Hepatic stellate cell (primary cell): ENCODE results near the gene CCL23.
"Not testable (repeated sequence)": the region's sequence is repeated elsewhere in the genome, so short reads cannot be mapped to it uniquely, and the experiment has no call there.

ENCODE experiments used
- DNase-seq: peaks from one replicate; pipeline ENCODE4 v3.0.0; 2011; ENCODE audit warnings: low spot score

The CCL23 gene, protein sequence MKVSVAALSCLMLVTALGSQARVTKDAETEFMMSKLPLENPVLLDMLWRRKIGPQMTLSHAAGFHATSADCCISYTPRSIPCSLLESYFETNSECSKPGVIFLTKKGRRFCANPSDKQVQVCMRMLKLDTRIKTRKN

DNA sequence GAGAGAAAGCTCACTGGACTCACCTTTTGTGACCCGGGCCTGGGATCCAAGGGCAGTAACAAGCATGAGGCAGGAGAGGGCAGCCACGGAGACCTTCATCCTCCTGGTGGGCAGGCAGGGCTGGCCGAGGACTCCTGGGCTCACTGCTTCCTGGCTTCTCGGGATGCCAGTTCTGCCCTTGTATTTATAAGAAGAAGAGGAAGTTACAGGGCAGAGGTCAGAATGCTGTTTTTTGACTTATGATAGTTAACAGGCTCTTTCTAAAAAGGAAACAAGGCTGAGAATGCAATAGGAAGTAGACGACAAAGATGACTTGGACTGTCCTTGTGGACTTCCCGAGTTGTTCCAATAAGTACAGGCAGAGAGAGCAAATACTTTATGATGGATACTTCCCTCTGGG is at the start of gene CCL23:
Gene CCL23, minus strand, starts transcription at position 174 of the 400 bp plus-strand sequence. Its CDS starts 75 bp downstream, at position 99.
- DNase-seq = no peak

DNA sequence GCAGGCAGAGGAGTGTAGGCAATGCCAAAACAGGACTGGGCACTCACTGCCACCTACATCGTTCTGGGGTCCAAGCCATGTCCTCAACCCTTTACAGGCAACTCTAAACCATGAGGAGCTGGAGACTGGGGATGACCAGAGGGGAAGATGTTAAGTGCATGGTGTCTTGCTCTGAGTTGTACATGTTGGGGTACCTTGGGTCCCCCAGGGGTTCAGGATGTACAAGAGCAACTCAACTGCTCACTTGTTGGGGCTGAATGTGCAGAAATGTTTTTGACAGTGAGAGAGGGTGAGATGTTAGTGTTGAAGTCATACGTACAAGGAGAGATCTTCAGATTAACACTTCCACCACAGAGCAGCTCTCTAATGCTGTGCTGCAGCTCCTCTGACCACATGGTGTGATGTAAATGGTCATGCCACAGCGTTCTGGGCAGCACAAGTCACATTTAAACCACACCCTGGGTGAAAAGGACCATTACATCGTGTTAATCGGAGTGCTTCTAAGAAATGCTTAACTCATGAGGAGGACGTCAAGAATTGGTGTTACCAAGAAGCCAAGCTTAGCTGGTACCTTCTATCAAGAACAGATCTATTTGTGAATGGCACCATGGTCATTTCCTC is 48.7 kb upstream of the CCL23 start:
- DNase-seq = no peak

DNA sequence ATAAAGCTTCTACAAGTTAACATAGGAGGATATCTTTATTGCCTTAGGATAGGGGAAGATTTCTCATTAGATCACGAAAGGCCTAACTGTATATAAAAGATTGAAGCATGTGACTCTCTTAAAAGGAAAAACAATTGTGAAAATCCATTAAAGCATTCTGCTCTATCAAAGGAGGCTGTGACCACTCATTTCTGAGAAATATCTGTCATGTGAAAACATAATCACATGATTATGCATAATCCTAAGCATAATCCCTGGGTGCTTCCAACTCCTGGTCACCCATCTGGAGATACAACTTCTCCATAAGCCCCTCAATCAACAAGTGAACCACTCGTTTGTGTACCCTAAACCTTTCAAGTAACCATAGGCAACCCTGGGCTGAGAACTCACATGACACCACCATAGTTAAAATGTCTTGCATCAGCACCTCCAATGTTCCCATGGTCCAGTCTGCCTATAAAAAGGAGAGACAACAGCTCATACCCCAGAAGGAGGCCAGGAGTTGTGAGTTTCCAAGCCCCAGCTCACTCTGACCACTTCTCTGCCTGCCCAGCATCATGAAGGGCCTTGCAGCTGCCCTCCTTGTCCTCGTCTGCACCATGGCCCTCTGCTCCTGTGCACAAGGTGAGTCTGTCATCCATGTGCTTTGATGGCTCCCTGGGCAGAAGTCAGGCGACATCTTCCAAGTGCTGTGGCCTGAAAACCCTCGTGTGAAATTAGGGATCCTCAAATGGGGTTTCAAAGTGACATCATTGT is 46.2 kb upstream of the CCL23 start, which contains the start of gene CCL18:
Gene CCL18, plus strand, starts transcription at position 487 of the 756 bp plus-strand sequence. Its CDS starts 71 bp downstream, at position 558.
- DNase-seq = no peak

DNA sequence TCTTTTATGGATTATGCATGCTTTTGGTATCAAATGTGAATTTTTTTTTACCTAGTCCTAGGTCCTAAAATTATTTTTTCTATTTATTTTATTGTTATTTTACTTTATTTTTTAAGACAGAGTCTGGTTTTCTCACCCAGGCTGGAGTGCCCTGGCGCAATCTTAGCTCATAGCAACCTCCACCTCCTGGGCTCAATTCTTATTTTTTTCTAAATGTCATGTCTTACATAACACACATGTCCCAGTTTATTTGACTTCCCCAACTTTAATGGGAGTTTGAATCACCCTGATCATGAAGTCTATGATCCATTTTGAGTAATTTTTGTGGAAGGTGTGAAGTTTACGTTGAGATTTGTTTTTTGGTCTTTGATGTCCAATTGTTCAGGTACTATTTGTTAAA is 43.0 kb upstream of the CCL23 start:
- DNase-seq = no peak

DNA sequence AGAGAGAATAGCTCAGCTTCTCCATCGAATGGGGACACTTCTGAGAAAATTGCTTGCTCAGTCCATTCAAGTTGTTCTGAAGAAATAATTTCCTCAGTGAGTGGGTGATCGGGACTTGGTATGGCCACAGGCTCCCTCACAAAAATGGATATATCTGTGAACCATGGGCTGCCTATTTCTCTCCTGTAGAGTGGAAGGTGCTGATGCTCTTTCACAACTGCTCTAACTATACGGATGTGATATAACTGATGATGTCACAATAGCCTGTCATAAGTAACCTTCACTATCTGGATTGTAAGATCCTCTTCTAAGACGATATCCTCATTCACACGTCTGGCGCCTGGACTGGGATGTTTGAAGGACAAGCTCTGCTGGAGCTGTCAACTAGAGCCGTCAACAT is 41.6 kb upstream of the CCL23 start:
- DNase-seq = no peak

DNA sequence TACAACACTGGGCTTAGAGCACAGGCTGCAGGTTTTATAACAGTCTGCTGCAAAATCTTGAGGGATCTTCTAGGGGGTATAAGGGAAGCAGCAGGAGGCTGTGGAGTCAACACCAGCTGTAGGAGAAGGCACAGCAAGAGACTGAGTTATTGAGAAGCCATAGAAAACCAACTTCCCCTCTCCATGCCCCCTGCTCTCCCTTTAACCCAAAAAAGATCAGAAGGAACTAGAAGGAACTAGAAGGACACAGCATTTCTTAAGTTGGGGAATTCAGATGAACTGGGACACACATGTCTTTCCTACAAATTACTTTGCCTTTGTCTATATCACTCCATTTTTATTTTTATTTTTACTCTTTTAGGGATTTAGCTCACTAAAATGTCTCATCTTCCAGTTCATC is 40.1 kb upstream of the CCL23 start:
- DNase-seq = no peak

DNA sequence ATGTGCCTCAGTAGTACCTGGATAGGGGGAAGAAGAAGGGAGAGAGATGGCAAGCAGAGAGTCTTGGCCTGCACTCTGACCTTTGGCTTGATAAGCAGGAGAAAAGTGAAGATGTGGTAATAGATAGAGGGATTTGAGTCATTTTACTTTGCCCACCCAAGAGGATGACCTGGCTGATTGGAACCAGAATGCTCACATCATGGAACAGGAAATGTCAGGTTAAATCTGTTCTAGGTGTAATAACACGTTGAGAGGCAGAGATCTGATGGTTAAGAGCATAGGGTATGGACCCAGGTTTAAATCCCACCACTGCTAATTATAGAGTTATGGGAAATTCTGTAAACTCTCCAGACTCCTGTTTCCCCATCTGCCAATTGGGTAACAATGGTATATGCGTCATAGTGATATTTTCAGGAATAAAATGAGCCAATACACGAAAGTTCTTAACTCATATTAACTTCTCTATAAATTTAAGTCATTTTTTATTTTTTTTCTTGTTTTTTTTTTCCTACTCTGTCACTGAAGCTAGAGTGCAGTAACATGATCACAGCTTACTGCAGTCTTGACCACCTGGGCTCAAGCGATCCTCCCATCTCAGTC is 38.2 kb upstream of the CCL23 start:
- no peak for DNase-seq

DNA sequence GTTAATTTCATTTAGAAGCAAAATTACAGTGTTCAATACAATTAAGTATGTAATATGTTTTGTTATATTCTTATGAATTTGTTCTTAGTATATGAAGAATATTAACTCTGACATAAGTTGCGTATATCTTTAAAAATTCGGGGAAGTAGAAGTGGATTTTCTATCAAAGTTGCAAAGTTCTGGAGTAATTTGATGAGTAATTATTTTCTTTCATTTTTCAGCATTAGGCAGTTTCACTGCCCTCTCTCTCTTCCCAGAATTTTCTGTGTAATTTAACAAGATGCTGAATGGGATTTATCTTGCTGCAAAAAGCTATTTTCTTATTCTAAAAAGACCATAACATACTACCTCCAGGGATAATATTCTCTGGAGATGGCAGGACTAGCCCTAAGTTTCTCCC is 37.4 kb upstream of the CCL23 start:
- no peak for DNase-seq

DNA sequence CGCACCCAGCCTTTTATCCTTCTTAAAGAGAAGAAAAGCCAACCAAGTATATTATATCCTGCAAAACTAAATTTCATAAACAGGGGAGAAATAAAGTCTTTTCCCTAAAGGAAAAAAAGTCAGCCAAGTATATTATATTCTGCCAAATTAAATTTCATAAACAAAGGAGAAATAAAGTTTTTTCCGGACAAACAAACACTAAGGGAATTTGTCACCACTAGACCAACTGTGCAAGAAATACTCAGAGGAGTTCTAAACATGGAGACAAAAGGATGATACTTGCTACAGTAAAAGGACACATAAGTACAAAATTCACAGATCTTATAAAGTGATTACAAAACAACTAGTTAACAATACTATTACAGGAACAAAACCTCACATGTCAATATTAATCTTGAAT is 31.9 kb upstream of the CCL23 start:
- no peak for DNase-seq

DNA sequence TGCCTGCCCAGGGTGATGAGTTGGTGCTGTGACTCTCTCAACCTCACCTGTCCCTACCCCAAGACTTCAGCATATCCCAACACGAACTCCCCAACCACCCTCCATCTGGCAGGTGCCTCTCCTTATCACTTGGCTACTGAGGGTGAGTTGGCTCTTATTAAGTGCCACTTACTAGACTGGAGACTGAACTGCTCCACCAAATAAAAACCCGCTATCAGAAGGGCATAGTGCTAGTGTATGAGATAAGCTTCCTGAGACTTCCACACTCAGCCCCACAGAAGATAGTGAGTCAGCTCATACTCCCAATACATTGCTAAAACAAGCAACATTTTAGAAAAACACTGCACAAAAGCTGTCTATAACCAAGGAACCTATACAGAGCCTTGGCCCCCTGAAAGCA is 30.3 kb upstream of the CCL23 start:
- no peak for DNase-seq

DNA sequence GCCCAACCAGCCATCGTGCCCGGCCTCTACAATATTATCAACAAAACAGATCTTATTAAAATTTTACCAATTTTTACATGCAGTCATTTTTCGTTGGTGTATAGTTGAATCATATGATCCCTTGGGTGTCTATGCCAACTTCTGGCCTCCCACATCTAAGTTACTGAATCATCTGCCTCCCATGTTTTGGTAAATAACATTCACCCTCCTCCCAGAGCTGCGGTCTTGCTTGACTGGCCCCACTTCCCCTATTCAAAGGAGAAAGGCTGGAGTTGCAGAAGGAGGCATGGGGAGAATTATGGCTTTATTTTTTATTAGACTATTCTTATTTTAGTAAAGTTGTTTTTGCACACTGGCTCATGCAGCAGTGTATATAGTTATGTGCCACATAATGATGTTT is 18.5 kb upstream of the CCL23 start:
- no peak for DNase-seq

DNA sequence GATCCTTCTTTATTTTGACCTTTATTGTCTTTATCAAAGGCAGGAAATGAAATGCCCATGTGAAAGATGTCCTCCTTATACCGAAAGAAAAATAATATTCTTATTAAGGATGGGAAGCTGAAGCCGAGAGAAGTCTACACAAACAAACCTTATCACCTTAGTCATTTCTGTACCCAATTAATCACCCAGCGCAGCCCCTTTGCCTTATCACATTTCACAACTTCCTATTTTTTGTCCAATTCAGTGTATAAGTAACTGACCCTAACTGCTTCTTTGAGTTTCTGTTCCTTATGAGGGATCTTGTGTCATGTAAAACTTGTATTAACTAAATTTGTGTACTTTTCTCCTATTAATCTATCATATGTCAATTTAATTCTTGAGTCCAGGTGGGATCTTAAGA is 16.4 kb upstream of the CCL23 start:
- DNase-seq = no peak

DNA sequence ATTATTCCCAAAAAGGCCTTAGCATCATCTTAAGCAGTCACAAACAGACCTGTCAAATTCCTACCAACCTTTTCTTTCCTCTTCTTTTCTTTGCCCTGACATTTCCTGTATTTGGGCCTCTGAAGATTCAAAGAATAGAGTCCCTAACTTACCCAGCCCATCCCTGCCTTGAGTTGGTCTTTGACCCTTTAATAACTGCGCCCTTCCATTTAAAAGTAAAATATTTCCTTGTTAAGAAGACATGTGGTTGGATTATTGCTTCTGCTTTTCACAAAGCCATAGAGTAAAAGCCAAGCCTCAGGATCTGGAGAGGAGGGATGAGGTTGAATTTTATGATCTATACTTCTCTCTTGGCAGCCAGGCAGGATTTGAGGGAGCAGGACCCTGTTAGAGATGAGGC is 13.2 kb upstream of the CCL23 start:
- DNase-seq = no peak

DNA sequence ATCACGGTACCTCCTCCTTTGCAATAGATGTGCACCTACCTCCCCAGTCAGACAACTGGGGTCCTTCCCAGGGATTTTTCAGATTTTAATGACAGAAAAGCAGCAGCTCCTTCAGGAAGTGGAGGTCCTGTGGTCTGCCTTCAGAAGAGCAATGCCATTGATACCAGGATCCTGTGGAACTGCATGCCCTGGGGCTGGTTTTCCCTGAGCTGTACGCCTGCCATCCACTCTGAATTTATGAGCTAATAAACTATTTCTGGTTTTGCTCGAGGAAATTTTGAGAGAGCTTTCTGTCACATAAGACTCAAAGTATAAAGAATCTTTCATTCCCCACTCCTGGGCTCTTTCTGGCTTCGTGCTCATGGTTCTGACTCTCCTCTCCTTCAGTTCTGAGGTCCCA is 10.0 kb upstream of the CCL23 start:
- no peak for DNase-seq

DNA sequence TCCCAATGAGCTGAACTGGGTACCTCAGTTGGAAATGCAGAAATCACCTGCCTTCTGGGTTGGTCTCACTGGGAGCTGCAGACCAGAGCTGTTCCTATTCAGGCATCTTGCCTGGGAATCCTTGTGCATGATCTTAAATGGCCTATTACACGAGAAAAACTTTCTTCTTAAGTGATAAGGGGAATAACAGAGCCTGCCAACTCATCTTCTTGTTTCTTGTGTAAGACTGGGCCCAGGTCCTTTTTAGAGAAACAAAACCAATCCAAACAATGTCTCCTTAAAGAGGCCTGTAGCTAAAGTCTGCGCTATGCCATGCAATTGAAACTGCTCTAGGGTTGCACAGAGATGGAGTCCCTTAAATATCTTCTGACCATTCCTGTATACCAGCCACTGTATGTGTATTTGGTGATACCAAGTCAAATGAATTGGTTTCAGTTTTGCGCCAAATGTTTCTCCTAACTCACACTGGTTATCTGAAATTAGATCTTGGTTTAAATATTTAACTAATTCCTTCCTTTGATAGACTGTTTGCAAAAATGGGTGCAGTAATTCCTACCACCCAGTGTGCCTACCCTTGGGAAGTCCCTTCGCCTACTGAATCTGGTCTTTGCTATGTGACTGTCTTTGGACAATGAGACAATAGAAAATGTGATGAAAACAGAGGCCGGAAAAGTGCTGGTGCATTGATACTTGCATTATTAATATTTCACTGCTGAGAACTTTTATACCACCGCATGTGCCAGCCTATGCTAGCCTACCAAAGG is 6.5 kb upstream of the CCL23 start:
- no peak for DNase-seq

DNA sequence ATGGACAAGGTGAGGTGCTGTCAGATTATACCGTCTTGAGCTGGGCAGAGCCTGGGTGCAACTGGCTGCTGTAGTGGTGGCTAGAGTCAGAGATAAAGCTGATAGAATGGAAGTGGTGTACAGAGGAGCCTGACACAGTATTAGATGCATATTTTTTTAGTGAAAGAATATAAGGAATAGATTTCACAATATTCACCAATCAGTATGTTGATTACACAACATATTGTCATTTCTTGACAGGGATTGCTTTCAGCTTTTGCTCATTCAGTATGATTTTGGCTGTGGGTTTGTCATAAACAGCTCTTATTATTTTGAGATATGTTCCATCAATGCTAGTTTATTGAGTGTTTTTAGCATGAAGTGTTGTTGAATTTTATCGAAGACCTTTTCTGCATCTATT is 1.7 kb upstream of the CCL23 start:
- DNase-seq = no peak

DNA sequence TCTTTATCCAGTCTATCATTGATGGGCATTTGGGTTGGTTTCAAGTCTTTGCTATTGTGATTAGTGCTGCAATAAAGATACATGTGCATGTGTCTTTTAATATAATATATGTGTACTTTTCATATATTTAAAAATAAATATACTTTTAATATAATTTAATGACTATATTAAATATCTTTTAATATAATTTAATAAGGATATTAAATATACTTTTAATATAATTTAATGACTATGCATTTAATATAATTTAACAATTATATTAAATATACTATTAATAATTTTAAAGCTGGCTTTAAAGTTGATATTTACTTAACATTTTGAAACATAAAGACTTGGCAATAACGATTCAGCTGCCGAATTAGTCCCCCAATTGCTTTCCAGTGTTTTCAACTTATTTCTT is 1.2 kb downstream of the CCL23 start:
- DNase-seq = no peak

DNA sequence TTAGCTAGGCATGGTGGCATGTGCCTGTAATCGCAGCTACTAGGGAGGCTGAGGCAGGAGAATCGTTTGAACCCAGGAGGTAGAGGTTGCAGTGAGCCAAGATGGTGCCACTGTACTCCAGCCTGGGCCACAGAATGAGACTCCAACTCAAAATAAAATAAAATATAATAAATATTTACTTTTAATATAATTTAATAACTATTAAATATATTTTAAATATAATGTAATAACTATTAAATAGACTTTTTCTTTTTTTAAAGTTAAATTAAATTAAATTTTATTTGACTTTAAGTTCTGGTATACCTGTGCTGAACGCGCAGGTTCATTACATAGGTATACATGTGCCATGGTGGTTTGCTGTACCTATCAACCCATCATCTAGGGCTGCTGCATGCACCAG is 1.9 kb downstream of the CCL23 start:
- not testable (repeated sequence) for DNase-seq

DNA sequence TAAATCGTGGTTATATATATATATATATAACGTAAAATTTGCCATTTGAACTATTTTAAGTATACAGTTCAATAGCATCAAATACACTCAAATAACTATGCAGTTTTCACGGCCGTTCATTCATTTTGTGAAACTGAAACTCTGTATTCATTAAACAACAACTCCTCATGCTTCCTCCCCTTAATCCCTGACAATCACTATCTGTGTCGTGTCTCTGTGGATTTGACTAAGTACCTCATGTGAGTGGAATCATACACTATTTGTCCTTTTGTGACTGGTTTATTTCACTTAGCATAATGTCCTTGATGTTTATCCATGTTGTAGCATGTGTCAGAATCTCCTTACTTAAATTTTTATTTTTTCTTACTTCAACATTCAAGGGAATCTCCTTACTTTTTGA is 2.8 kb downstream of the CCL23 start:
- DNase-seq = no peak

DNA sequence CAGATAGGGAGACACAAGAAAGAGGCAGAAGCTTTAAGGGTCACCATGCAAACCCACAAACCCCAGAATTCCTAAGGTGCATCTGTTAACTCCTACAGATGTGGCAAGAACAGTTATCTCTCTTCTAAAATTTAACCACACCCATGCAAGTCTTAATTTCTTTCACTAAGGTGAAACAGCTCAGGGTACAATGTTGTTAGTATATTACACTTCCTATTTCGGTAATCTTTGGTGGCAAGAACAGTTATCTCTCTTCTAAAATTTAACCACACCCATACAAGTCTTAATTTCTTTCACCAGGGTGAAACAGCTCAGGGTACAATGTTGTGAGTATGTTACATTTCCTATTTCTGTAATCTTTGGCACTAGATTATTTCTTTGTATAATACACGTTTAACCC is 6.6 kb downstream of the CCL23 start:
- DNase-seq = no peak

DNA sequence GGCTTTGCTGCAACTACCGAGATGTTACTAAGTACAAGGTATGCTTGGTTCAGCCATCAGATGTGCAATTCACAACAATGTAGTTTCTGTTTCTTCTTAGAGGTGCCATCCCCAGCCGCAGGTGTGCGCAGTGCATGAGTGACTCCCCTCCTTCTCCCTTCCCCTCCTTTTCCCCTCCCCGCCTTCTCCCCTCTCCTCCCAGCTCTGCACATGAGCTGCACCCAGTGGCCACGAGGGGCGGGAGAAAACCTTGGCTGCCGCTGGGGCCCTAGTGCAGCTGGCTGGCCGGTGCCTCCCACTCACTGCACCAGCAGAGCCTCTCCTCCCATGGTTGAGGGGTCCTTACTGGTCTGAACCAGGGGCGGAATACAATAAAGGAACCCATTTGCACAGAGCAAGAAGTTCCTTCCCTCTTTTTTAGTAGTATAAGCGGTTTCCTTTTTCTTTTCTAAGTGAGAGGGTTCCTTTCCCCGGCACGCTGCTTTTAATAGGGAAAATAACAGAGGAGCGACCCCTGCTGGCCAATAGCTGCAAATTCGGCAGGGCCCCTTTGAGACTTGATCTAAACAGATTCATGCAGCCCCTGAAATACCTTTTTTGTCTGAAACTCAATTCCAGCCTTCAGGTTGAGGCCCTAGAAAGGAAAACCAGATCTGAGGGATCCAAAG is 8.6 kb downstream of the CCL23 start:
- no peak for DNase-seq

DNA sequence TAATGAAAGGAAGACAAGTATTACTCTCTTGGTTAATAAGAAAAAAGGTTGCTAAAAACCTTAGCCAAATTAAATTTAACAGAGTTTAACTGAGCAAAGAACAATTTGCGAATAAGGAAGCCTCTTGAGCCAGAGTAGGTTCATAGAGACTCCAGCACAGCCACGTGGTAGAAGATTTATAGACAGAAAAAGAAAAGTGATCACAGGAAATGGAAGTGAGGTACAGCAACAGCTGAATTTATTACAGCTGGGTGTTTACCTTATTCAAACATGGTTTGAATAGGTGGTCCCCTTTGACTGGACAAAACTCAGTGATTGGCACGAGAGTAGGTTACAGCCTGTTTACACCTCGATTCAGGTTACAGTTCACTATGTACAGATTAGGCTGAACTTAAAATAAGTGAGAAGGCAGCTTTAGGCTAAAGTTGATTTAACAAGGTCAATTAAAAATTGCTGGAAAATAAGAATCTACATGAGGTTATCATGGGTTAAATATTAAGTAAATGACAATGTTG is 13.1 kb downstream of the CCL23 start:
- DNase-seq = no peak
